OCI-LY3 (cell line): Measurements from ENCODE around the gene ITM2C.

Experiments used
- H2AFZ ChIP-seq: fragments of 200-600, 300-600 bp; shearing (Covaris generic); 2 replicates; pipeline ENCODE4 v1.6.0; 2014; ENCODE audit warnings: antibody characterized with exemption, low read depth, low read length
- H3K27ac ChIP-seq: fragments of 200-600, 300-600 bp; sonication (generic); 2 replicates; pipeline ENCODE4 v1.5.1; 2014; ENCODE audit warnings: mild to moderate bottlenecking, low read length, moderate library complexity, mixed read lengths
- H3K27me3 ChIP-seq: fragments of 200-600, 300-600 bp; sonication (generic); 2 replicates; pipeline ENCODE4 v1.6.1; 2014; ENCODE audit warnings: low read depth, low read length, mixed read lengths
- H3K36me3 ChIP-seq: fragments of 200-600, 300-600 bp; sonication (generic); replicated peaks from 2 replicates; pipeline ENCODE3; 2014; ENCODE audit warnings: low read depth, low read length, mixed read lengths
- H3K4me1 ChIP-seq: fragments of 300-600, 200-600 bp; sonication (generic); 2 replicates; pipeline ENCODE4 v1.6.1; 2014; ENCODE audit warnings: low read length, mixed read lengths
- H3K4me2 ChIP-seq: fragments of 200-600, 300-600 bp; sonication (generic); 2 replicates; pipeline ENCODE4 v1.6.1; 2014; ENCODE audit warnings: low read length, mixed read lengths
- H3K4me3 ChIP-seq: fragments of 300-600, 200-600 bp; sonication (generic); 2 replicates; pipeline ENCODE4 v1.5.1; 2014; ENCODE audit warnings: antibody characterized with exemption, mild to moderate bottlenecking, low read length, moderate library complexity
- H3K79me2 ChIP-seq: fragments of 300-600, 200-600 bp; shearing (Covaris generic); 2 replicates; pipeline ENCODE4 v1.6.1; 2014; ENCODE audit warnings: mild to moderate bottlenecking, low read length, mixed read lengths
- H3K9ac ChIP-seq: fragments of 300-600, 200-600 bp; shearing (Covaris generic); 2 replicates; pipeline ENCODE4 v1.6.0; 2014; ENCODE audit warnings: mild to moderate bottlenecking, low read length, moderate library complexity
- H3K9me3 ChIP-seq: fragments of 200-600, 300-600 bp; shearing (Covaris generic); 2 replicates; pipeline ENCODE4 v1.6.1; 2014; ENCODE audit warnings: low read length, mixed read lengths; ENCODE audit not compliant: insufficient read depth
- H4K20me1 ChIP-seq: fragments of 200-600, 300-600 bp; sonication (generic); 2 replicates; pipeline ENCODE4 v1.6.1; 2016; ENCODE audit warnings: low read length, mixed read lengths; ENCODE audit not compliant: insufficient read depth
- CTCF ChIP-seq: fragments of 200-600, 300-600 bp; sonication (generic); IDR thresholded peaks from 2 replicates; pipeline ENCODE4 v1.5.1; 2014; ENCODE audit warnings: antibody characterized with exemption, low read length, low read depth
- EZH2phosphoT487 ChIP-seq: fragments of 200-600 bp; shearing (Covaris generic); IDR thresholded peaks from 2 replicates; pipeline ENCODE4 v1.6.1; 2018; ENCODE audit warnings: antibody characterized with exemption, mixed run types, low read depth

Gene ITM2C

GRCh38 chr2:230863031-230863430 is 1.7 kb upstream of the ITM2C start:
- H3K9me3 ChIP-seq, result no peaks in the 10 kb centered on the region
- H2AFZ ChIP-seq, result no peak overlapping the region
- 0 out of 2 replicates have a peak, but pooled peaks cover 3% of the 10 kb centered on the region for H3K27me3 ChIP-seq
- no peak overlapping the region for H3K4me3 ChIP-seq
- peaks cover 16% of the 10 kb centered on the region for H3K36me3 ChIP-seq
- H3K4me2 ChIP-seq, result no peak overlapping the region
- H3K27ac ChIP-seq, result no peak overlapping the region
- H4K20me1 ChIP-seq, result peaks cover 12% of the 10 kb centered on the region; the same call in 1 of the 2 replicates
- peaks cover 50% of the 10 kb centered on the region for H3K4me1 ChIP-seq
- H3K79me2 ChIP-seq, result peaks cover 45% of the 10 kb centered on the region
- H3K9ac ChIP-seq, result no peak overlapping the region
- no peak for TF ChIP-seq CTCF
- no peak for TF ChIP-seq EZH2phosphoT487

- TF ChIP-seq CTCF, result no peak
- no peak for TF ChIP-seq EZH2phosphoT487
- Histone ChIP-seq H4K20me1 (peaks cover 12% of the 10 kb centered on the region; the same call in 1 of the 2 replicates), H3K79me2 (peaks cover 50% of the 10 kb centered on the region), H3K27ac (no peak overlapping the region), H3K4me3 (peak overlapping the region; percentile 100), H3K9me3 (no peaks in the 10 kb centered on the region), H3K27me3 (0 out of 2 replicates have a peak, but pooled peaks cover 2% of the 10 kb centered on the region), H3K4me1 (peaks cover 56% of the 10 kb centered on the region), H3K9ac (peak overlapping the region; percentile 88; the same call in 1 of the 2 replicates), H3K36me3 (peaks cover 19% of the 10 kb centered on the region), H3K4me2 (peak overlapping the region; percentile 99), H2AFZ (no peak overlapping the region)
These were observed 1.2 kb upstream of the ITM2C start for GRCh38 chr2:230863442-230864121.

GRCh38 chr2:230864122-230864604 is 579 bp upstream of the ITM2C start:
- Histone ChIP-seq H3K9ac (peak overlapping the region; percentile 88), H3K79me2 (peaks cover 56% of the 10 kb centered on the region), H2AFZ (peak overlapping the region; percentile 95), H3K4me2 (peak overlapping the region; percentile 99), H3K27me3 (no peaks in the 10 kb centered on the region), H3K9me3 (no peaks in the 10 kb centered on the region), H3K4me3 (peak overlapping the region; percentile 100), H3K4me1 (peaks cover 62% of the 10 kb centered on the region), H3K27ac (peak overlapping the region; percentile 62; the same call in 1 of the 2 replicates), H4K20me1 (peaks cover 12% of the 10 kb centered on the region; the same call in 1 of the 2 replicates), H3K36me3 (peaks cover 25% of the 10 kb centered on the region)
- no peak for TF ChIP-seq EZH2phosphoT487
- TF ChIP-seq CTCF, result no peak

GRCh38 chr2:230865307-230865765 is 594 bp downstream of the ITM2C start:
- Histone ChIP-seq H3K4me1 (peaks cover 73% of the 10 kb centered on the region), H3K4me3 (peak overlapping the region; percentile 100), H3K79me2 (peaks cover 68% of the 10 kb centered on the region), H3K9ac (peak overlapping the region; percentile 100), H3K27ac (peak overlapping the region; percentile 99), H3K27me3 (no peaks in the 10 kb centered on the region), H2AFZ (no peak overlapping the region), H3K4me2 (peak overlapping the region; percentile 96), H3K36me3 (peaks cover 32% of the 10 kb centered on the region), H4K20me1 (peaks cover 12% of the 10 kb centered on the region; the same call in 1 of the 2 replicates), H3K9me3 (no peaks in the 10 kb centered on the region)
- TF ChIP-seq CTCF (no peak), EZH2phosphoT487 (no peak)
